GM18508 (cell line): ENCODE measurements around the gene HMGXB3.
A peak's percentile ranks its signal among the peaks of the same experiment; 100 is the strongest.

ENCODE experiments used
- ATAC-seq: cut with Tn5 transposase; IDR thresholded peaks from one replicate; pipeline ENCODE4 v1.9.1; 2021; ENCODE audit warnings: moderate number of reproducible peaks; ENCODE audit not compliant: insufficient read depth, unreplicated experiment

Gene HMGXB3

GRCh38 chr5:149988126-149988525 is 12.4 kb upstream of the HMGXB3 start:
- ATAC-seq: no peak

- ATAC-seq: peak; percentile 68
These were observed 9.8 kb upstream of the HMGXB3 start for GRCh38 chr5:149990518-149991376.

- no peak for ATAC-seq
These were observed 7.1 kb upstream of the HMGXB3 start for GRCh38 chr5:149993471-149993870.

- ATAC-seq: no peak
These were observed 4.9 kb upstream of the HMGXB3 start for GRCh38 chr5:149995385-149996204.

- ATAC-seq: no peak
These were observed 4.2 kb upstream of the HMGXB3 start for GRCh38 chr5:149996205-149996890.

- no peak for ATAC-seq
These were observed 2.3 kb upstream of the HMGXB3 start for GRCh38 chr5:149998281-149998680.

- no peak for ATAC-seq
These were observed 1.2 kb upstream of the HMGXB3 start for GRCh38 chr5:149999359-149999758.

GRCh38 chr5:149999866-150000255 is 678 bp upstream of the HMGXB3 start:
- ATAC-seq: no peak

- no peak for ATAC-seq
These were observed 586 bp downstream of the HMGXB3 start for GRCh38 chr5:150000990-150001659.

- ATAC-seq: peak; percentile 61
These were observed 1.3 kb downstream of the HMGXB3 start for GRCh38 chr5:150001660-150002486.

GRCh38 chr5:150006318-150006717 is 5.8 kb downstream of the HMGXB3 start:
- ATAC-seq: no peak

- ATAC-seq: no peak
These were observed 6.5 kb downstream of the HMGXB3 start for GRCh38 chr5:150007050-150007449.

GRCh38 chr5:150009671-150010387 is 9.3 kb downstream of the HMGXB3 start:
- no peak for ATAC-seq

GRCh38 chr5:150013931-150014330 is 13.4 kb downstream of the HMGXB3 start:
- no peak for ATAC-seq

GRCh38 chr5:150014456-150014855 is 13.9 kb downstream of the HMGXB3 start:
- no peak for ATAC-seq

- ATAC-seq: no peak
These were observed 14.9 kb downstream of the HMGXB3 start for GRCh38 chr5:150015415-150015814.

GRCh38 chr5:150016537-150016936 is 16.0 kb downstream of the HMGXB3 start:
- no peak for ATAC-seq

- ATAC-seq: no peak
These were observed 16.9 kb downstream of the HMGXB3 start for GRCh38 chr5:150017226-150018005.
